ENCODE measurements around the gene C22orf31. TPM values are rescaled to one million over a fixed set of nuclear protein-coding genes. Genes with fewer than 3 reads are reported as not detected.

Gene C22orf31
- total RNA-seq, 1 experiment from 2014 or later, result not detected

DNA sequence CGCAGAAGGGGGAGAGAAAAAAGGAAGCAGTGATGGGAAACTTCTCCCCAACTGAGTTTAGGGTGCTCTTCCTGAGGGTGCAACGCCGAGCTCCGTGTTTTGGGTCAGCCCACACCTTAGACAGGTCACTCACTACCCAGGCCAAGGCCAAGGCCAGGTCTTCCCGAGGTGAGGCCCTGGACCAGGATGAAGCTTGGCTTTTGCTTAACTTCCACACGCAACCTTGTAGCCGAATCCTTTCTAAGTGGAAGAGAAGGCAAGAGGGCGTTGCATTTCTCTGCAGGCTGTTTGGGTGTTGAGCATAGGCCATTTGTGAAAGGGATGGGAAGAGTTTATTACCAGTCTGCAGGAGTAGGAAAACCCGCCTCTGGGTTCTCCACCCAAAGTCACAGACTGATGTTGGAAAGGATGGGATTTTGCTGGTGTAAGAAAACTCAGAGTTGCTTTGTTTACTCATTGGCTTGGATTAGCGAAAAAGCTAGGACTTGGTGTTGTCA, 12.7 kb upstream of the C22orf31 start:
- H3K4ac ChIP-seq (ENCODE audit: low read depth, low read length), result no peak overlapping the region
- Mint-ChIP-seq H3K27ac (no peak overlapping the region; a peak in 1 of 7 replicates), H3K27me3 (ENCODE audit: low read depth) (peaks cover 60% of the 10 kb centered on the region), H3K9me3 (no peaks in the 10 kb centered on the region; a peak in 1 of 5 replicates), H3K4me1 (peaks cover 26 to 27% of the 10 kb centered on the region in 2 experiments), H3K4me3 (peak overlapping the region; percentile 65 to 80), H3K36me3 (ENCODE audit: insufficient read depth in 1 of 3, low read depth in 3 of 3) (no peaks in the 10 kb centered on the region)
- no peaks in the 10 kb centered on the region for H3K79me2 ChIP-seq (ENCODE audit: insufficient read depth, low read length)
- H4K5ac ChIP-seq (ENCODE audit: insufficient read length, low read depth, low read length), result no peak overlapping the region
- no peak overlapping the region for H3K56ac ChIP-seq (ENCODE audit: insufficient read length, low read depth, low read length)
- H2BK5ac ChIP-seq (ENCODE audit: insufficient read length, low read length), result no peak overlapping the region
- H3K79me1 ChIP-seq (ENCODE audit: insufficient read depth, low read depth, low read length, poor library complexity, severe bottlenecking), result no peaks in the 10 kb centered on the region
- no peak overlapping the region for H2BK12ac ChIP-seq (ENCODE audit: insufficient read length, low read depth, low read length)
- no peak overlapping the region for H3K27ac ChIP-seq (ENCODE audit: insufficient read length, low read depth, low read length)
- H4K20me1 ChIP-seq (ENCODE audit: control insufficient read depth, insufficient read depth, insufficient read length), result no peaks in the 10 kb centered on the region
- peaks cover 2% of the 10 kb centered on the region; the same call in 1 of the 2 replicates for H3K4me1 ChIP-seq (ENCODE audit: insufficient read depth, low read length)
- no peak for TF ChIP-seq CTCF (conservative IDR thresholded peaks at IDR 0.05)
- H2BK120ac ChIP-seq (ENCODE audit: low read depth, low read length, poor library complexity, severe bottlenecking), result no peak overlapping the region
- no peak for DNase-seq
- H3K4me2 ChIP-seq (ENCODE audit: insufficient read depth, insufficient read length, low read length), result peak overlapping the region; percentile 54
- no peak overlapping the region for H3K14ac ChIP-seq (ENCODE audit: insufficient read depth, low read length)
- no peak overlapping the region for H3K18ac ChIP-seq (ENCODE audit: insufficient read length, low read depth, low read length)
- no peak overlapping the region for H3K23ac ChIP-seq (ENCODE audit: insufficient read length, low read depth, low read length)
- peaks cover 19% of the 10 kb centered on the region for H3K23me2 ChIP-seq (ENCODE audit: insufficient read length, low read depth, low read length, poor library complexity, severe bottlenecking)
- no peak overlapping the region for H4K8ac ChIP-seq (replicated peaks; ENCODE audit: insufficient read length, low read depth, low read length)
- H4K91ac ChIP-seq (ENCODE audit: insufficient read length, low read depth, low read length), result no peak overlapping the region
- H2AK5ac ChIP-seq (ENCODE audit: insufficient read length, low read length), result no peak overlapping the region
- no CpG with 5 or more reads among the region's 10 CpGs for WGBS (ENCODE audit: extremely low coverage, insufficient read length, low lambda C conversion rate)
- peaks cover 16% of the 10 kb centered on the region; the same call in 1 of the 2 replicates for H3K27me3 ChIP-seq (ENCODE audit: insufficient read depth, low read length)
- no peak overlapping the region for H3K9ac ChIP-seq (ENCODE audit: extremely low read depth, insufficient read length, low read length)
- H3K9me3 ChIP-seq (ENCODE audit: control insufficient read depth, low read depth, low read length), result no peaks in the 10 kb centered on the region
- H2AFZ ChIP-seq (ENCODE audit: low read length), result no peak overlapping the region
- no peak overlapping the region for H2BK20ac ChIP-seq (ENCODE audit: low read depth, low read length, poor library complexity, severe bottlenecking)
- no peak overlapping the region for H2BK15ac ChIP-seq (ENCODE audit: low read depth, low read length)
- no peak overlapping the region for H3T11ph ChIP-seq (ENCODE audit: low read length)

All from H9 (cell line).